ENCODE measurements around the gene ORAI1.
"Not testable (repeated sequence)": the region's sequence is repeated elsewhere in the genome, so short reads cannot be mapped to it uniquely, and the experiment has no call there.

Gene ORAI1

GRCh38 chr12:121579981-121580868, 46.1 kb upstream of the ORAI1 start:
- ChIA-PET POLR2A (no interaction called here), CTCF (interaction anchor here (0.7 to 4.2 kb wide), 8 partner anchors 11 to 103 kb away, joined by 3 to 16 read pairs (median 3); partner anchors contain the start of gene ORAI1)
- peak; percentile 71 for DNase-seq (ENCODE audit: extremely low spot score)
- TF ChIP-seq, protein P1, sequence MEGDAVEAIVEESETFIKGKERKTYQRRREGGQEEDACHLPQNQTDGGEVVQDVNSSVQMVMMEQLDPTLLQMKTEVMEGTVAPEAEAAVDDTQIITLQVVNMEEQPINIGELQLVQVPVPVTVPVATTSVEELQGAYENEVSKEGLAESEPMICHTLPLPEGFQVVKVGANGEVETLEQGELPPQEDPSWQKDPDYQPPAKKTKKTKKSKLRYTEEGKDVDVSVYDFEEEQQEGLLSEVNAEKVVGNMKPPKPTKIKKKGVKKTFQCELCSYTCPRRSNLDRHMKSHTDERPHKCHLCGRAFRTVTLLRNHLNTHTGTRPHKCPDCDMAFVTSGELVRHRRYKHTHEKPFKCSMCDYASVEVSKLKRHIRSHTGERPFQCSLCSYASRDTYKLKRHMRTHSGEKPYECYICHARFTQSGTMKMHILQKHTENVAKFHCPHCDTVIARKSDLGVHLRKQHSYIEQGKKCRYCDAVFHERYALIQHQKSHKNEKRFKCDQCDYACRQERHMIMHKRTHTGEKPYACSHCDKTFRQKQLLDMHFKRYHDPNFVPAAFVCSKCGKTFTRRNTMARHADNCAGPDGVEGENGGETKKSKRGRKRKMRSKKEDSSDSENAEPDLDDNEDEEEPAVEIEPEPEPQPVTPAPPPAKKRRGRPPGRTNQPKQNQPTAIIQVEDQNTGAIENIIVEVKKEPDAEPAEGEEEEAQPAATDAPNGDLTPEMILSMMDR (IDR thresholded peaks at IDR 0.05; ENCODE audit: control extremely low read depth, extremely low read depth, low read depth, missing control alignments): no peak

- DNase-seq (ENCODE audit: extremely low spot score): no peak
- TF ChIP-seq, protein P1 (IDR thresholded peaks at IDR 0.05; ENCODE audit: control extremely low read depth, extremely low read depth, low read depth, missing control alignments): no peak
- CTCF ChIA-PET: interaction anchor here (0.7 to 4.2 kb wide), 6 partner anchors 14 to 82 kb away, joined by 3 to 16 read pairs (median 3); partner anchors contain the start of gene ORAI1
- POLR2A ChIA-PET: no interaction called here
Measured at GRCh38 chr12:121580959-121581685, 45.2 kb upstream of the ORAI1 start, which contains the start of gene KDM2B. Gene KDM2B (minus strand): TSS chr12:121581023. CDS start chr12:121580911, 112 bp downstream.

- no peak for DNase-seq (ENCODE audit: extremely low spot score)
- POLR2A ChIA-PET: no interaction called here
- TF ChIP-seq, protein P1 (IDR thresholded peaks at IDR 0.05; ENCODE audit: control extremely low read depth, extremely low read depth, low read depth, missing control alignments): no peak
- CTCF ChIA-PET: interaction anchor here (0.7 to 1.4 kb wide), 4 partner anchors 9 to 30 kb away, joined by 3 to 5 read pairs (median 4); no protein-coding TSS in a partner anchor
Measured at GRCh38 chr12:121581686-121582429, 44.5 kb upstream of the ORAI1 start.

GRCh38 chr12:121582583-121583333, 43.6 kb upstream of the ORAI1 start:
- ChIA-PET POLR2A (no interaction called here), CTCF (interaction anchor here (1.1 to 2.3 kb wide), 6 partner anchors 8 to 104 kb away, joined by 3 to 6 read pairs (median 4); no protein-coding TSS in a partner anchor)
- TF ChIP-seq, protein P1 (IDR thresholded peaks at IDR 0.05; ENCODE audit: control extremely low read depth, extremely low read depth, low read depth, missing control alignments): no peak
- DNase-seq (ENCODE audit: extremely low spot score): no peak

- DNase-seq (ENCODE audit: extremely low spot score); POLR2A ChIA-PET: not testable (repeated sequence)
- CTCF ChIA-PET: interaction anchor here (1.0 to 2.3 kb wide), 8 partner anchors 8 to 104 kb away, joined by 3 to 6 read pairs (median 4); partner anchors contain the start of gene ORAI1
Measured at GRCh38 chr12:121583334-121583661, 43.0 kb upstream of the ORAI1 start.

DNA sequence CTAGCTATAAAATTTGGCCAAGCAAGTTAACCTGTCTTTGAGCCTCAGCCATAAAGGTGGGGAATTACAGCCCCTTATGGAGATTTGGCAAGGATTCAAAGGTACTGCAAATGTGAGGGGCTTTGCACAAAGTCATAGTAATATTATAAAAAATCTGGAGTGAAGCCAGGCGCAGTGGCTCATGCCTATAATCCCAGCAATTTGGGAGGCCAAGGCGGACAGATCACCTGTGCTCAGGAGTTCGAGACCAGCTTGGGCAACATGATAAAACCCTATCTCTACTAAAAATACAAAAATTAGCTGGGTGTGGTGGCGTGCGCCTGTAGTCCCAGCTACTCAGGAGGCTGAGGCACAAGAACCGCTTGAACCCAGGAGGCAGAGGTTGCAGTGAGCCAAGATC, 41.4 kb upstream of the ORAI1 start:
- CTCF ChIA-PET: interaction anchor here (0.9 to 2.3 kb wide), 5 partner anchors 9 to 84 kb away, joined by 3 to 5 read pairs (median 3); no protein-coding TSS in a partner anchor

More for the DNA sequence above, 41.4 kb upstream of the ORAI1 start:
- POLR2A ChIA-PET: interaction anchor here (0.6 kb wide), 1 partner anchor 1088 kb away, joined by 3 read pairs; no protein-coding TSS in a partner anchor
- DNase-seq (ENCODE audit: extremely low spot score): not testable (repeated sequence)
